ENCODE results near the gene BCDIN3D.

GRCh38 chr12:49887536-49888401, 44.9 kb upstream of the BCDIN3D start:
- no peak for TF ChIP-seq TARDBP (IDR thresholded peaks at IDR 0.05)
- no peak for TF ChIP-seq L3MBTL2 (conservative IDR thresholded peaks at IDR 0.05)
- no peak for TF ChIP-seq HDGF (IDR thresholded peaks at IDR 0.05; ENCODE audit: borderline replicate concordance)
- TF ChIP-seq FOXK2 (IDR thresholded peaks at IDR 0.05): no peak
- TF ChIP-seq ARNT (IDR thresholded peaks at IDR 0.05): no peak
- TF ChIP-seq FOXM1 (IDR thresholded peaks at IDR 0.05; ENCODE audit: borderline replicate concordance): no peak
- TF ChIP-seq SP1 (IDR thresholded peaks at IDR 0.05): no peak
- TF ChIP-seq PKNOX1 (IDR thresholded peaks at IDR 0.05): no peak
- no peak for TF ChIP-seq BHLHE40 (IDR thresholded peaks at IDR 0.05; ENCODE audit: borderline replicate concordance)
- TF ChIP-seq ZNF384 (IDR thresholded peaks at IDR 0.05): no peak

Data from HEK293T (cell line).